Prostate gland (tissue), 2 donors: Measurements from ENCODE around the gene ABO. TPM values are rescaled to one million over a fixed set of nuclear protein-coding genes. Genes with fewer than 3 reads are reported as not detected.

ENCODE experiments used
- DNase-seq: peaks from one replicate; pipeline ENCODE4 v3.0.0-alpha.2; 2019; ENCODE audit warnings: low spot score
- H3K27ac ChIP-seq, 2 donors: fragments of 200-600 bp; sonication (generic); 2 replicates each; pipeline ENCODE4 v1.5.1; 2017 to 2019
- H3K27me3 ChIP-seq: fragments of 200-600 bp; sonication (generic); replicated peaks from 2 replicates; pipeline ENCODE4 v1.5.1; 2019; ENCODE audit not compliant: insufficient read depth
- H3K36me3 ChIP-seq, 2 donors: fragments of 200-600 bp; sonication (generic); 1 replicate in 1 of 2; 2 replicates in 1 of 2; pipeline versions ENCODE4 v1.5.1 to v1.8.1; 2017 to 2019
- H3K4me1 ChIP-seq: fragments of 200-600 bp; sonication (generic); replicated peaks from 2 replicates; pipeline ENCODE4 v1.5.1; 2019
- H3K4me3 ChIP-seq, 2 donors: fragments of 200-600 bp; sonication (generic); 2 replicates each; pipeline ENCODE4 v1.5.1; 2017 to 2019
- H3K9me3 ChIP-seq: fragments of 200-600 bp; sonication (generic); 2 replicates; pipeline ENCODE4 v1.5.1; 2017
- CTCF ChIP-seq, 4 experiments: fragments of 200-600 bp in 2 of 4; fragments of 450-650 bp in 2 of 4; sonication (generic) in 2 of 4; IDR thresholded peaks; 1 replicate in 3 of 4; 2 replicates in 1 of 4; pipeline ENCODE4 v1.5.1; 2016 to 2019; ENCODE audit warnings: antibody characterized with exemption in 4 of 4, mild to moderate bottlenecking in 2 of 4, moderate library complexity in 2 of 4
- POLR2A ChIP-seq: fragments of 450-650 bp; IDR thresholded peaks from one replicate; pipeline ENCODE4 v1.6.1; 2016; ENCODE audit warnings: antibody characterized with exemption, mild to moderate bottlenecking
- POLR2AphosphoS5 ChIP-seq: sonication (generic); formaldehyde crosslinking; IDR thresholded peaks from one replicate; pipeline ENCODE4 v1.6.1; 2017; ENCODE audit warnings: antibody characterized with exemption
- WGBS: methylation state at CpG from one replicate; pipeline ENCODE4 v1.1.5; 2018; 5-methylcytosine and 5-hydroxymethylcytosine counted together
- intact Hi-C: fragments of 100-400 bp; cut with DNase I; formaldehyde crosslinking; loops from one replicate; pipeline ENCODE4 v1.14.2; 2022
- total RNA-seq, 2 donors: library from RNA; depleted of rRNA; stranded (reverse); fragments of >200 nt; gene quantifications; one replicate each; pipeline ENCODE4 v1.1.0, GENCODE V29; 2016

The ABO gene
- total RNA-seq, 2 donors from 2014 or later = 3.5 to 14.8 TPM

GRCh38 chr9:133258061-133259015, 16.7 kb downstream of the ABO start:
- TF ChIP-seq CTCF (IDR thresholded peaks at IDR 0.05) (no peak), POLR2AphosphoS5 (no peak), POLR2A (no peak)
- no peak for DNase-seq
- no peaks in the 10 kb centered on the region for H3K27me3 ChIP-seq
- H3K9me3 ChIP-seq = no peaks in the 10 kb centered on the region
- H3K4me3 ChIP-seq = no peak overlapping the region
- H3K27ac ChIP-seq = no peak overlapping the region
- no peaks in the 10 kb centered on the region for H3K36me3 ChIP-seq
- intact Hi-C loops = no loop called here
- WGBS = 70% methylated on average over 21 of the region's 21 CpGs
- no peaks in the 10 kb centered on the region for H3K4me1 ChIP-seq

GRCh38 chr9:133257465-133257956, 17.5 kb downstream of the ABO start:
- Histone ChIP-seq H3K4me3 (no peak overlapping the region), H3K27ac (no peak overlapping the region), H3K27me3 (no peaks in the 10 kb centered on the region), H3K36me3 (no peaks in the 10 kb centered on the region), H3K9me3 (no peaks in the 10 kb centered on the region), H3K4me1 (no peaks in the 10 kb centered on the region)
- WGBS = 38% methylated on average over 13 of the region's 13 CpGs
- no peak for TF ChIP-seq CTCF (IDR thresholded peaks at IDR 0.05)
- TF ChIP-seq POLR2AphosphoS5 = peak; percentile 4
- no peak for TF ChIP-seq POLR2A
- intact Hi-C loops = no loop called here
- no peak for DNase-seq

GRCh38 chr9:133256686-133257091, 18.3 kb downstream of the ABO start:
- intact Hi-C loops = no loop called here
- H3K27ac ChIP-seq = no peak overlapping the region
- no peaks in the 10 kb centered on the region for H3K9me3 ChIP-seq
- no peaks in the 10 kb centered on the region for H3K36me3 ChIP-seq
- TF ChIP-seq CTCF (IDR thresholded peaks at IDR 0.05) (no peak), POLR2A (no peak), POLR2AphosphoS5 (no peak)
- no peaks in the 10 kb centered on the region for H3K4me1 ChIP-seq
- no peak for DNase-seq
- H3K4me3 ChIP-seq = no peak overlapping the region
- WGBS = 85% methylated on average over 10 of the region's 10 CpGs
- H3K27me3 ChIP-seq = no peaks in the 10 kb centered on the region

- H3K36me3 ChIP-seq = no peaks in the 10 kb centered on the region
- DNase-seq = no peak
- intact Hi-C loops = no loop called here
- H3K27ac ChIP-seq = no peak overlapping the region
- no peak for TF ChIP-seq POLR2A
- no peak for TF ChIP-seq CTCF (IDR thresholded peaks at IDR 0.05)
- no peak for TF ChIP-seq POLR2AphosphoS5
- H3K4me3 ChIP-seq = no peak overlapping the region
- H3K4me1 ChIP-seq = no peaks in the 10 kb centered on the region
- H3K27me3 ChIP-seq = no peaks in the 10 kb centered on the region
- WGBS = 94% methylated on average over 29 of the region's 30 CpGs
- no peaks in the 10 kb centered on the region for H3K9me3 ChIP-seq
Measured at GRCh38 chr9:133256136-133256461, 18.9 kb downstream of the ABO start.
